D341Med (cell line): ENCODE results near the gene HNRNPA3.
A peak's percentile ranks its signal among the peaks of the same experiment; 100 is the strongest.
"Not testable (repeated sequence)": the region's sequence is repeated elsewhere in the genome, so short reads cannot be mapped to it uniquely, and the experiment has no call there.

Experiments used
- DNase-seq: peaks from one replicate; pipeline ENCODE4 v3.0.0; 2012; ENCODE audit warnings: low spot score

The HNRNPA3 gene

GRCh38 chr2:177254433-177255226, 42.0 kb downstream of the HNRNPA3 start:
- DNase-seq, result peak; percentile 35

GRCh38 chr2:177255227-177255601, 42.6 kb downstream of the HNRNPA3 start:
- DNase-seq, result no peak

- no peak for DNase-seq
These were observed 43.4 kb downstream of the HNRNPA3 start for GRCh38 chr2:177256026-177256425.

- no peak for DNase-seq
These were observed 44.1 kb downstream of the HNRNPA3 start for GRCh38 chr2:177256695-177257094.

- no peak for DNase-seq
These were observed 44.9 kb downstream of the HNRNPA3 start for GRCh38 chr2:177257471-177257870.

GRCh38 chr2:177258059-177258458, 45.5 kb downstream of the HNRNPA3 start:
- DNase-seq, result no peak

- no peak for DNase-seq
These were observed 47.8 kb downstream of the HNRNPA3 start for GRCh38 chr2:177260379-177260778.

GRCh38 chr2:177261116-177262060, 48.8 kb downstream of the HNRNPA3 start:
- DNase-seq, result no peak

GRCh38 chr2:177262092-177262491, 49.5 kb downstream of the HNRNPA3 start:
- no peak for DNase-seq

- no peak for DNase-seq
These were observed 50.4 kb downstream of the HNRNPA3 start for GRCh38 chr2:177262958-177263450.

GRCh38 chr2:177263451-177264208, 51.0 kb downstream of the HNRNPA3 start:
- DNase-seq, result peak; percentile 85

- DNase-seq, result peak; percentile 61
These were observed 51.7 kb downstream of the HNRNPA3 start for GRCh38 chr2:177264209-177264692.

GRCh38 chr2:177264693-177265587, 52.3 kb downstream of the HNRNPA3 start, which contains the start of gene NFE2L2:
Gene NFE2L2, minus strand, starts transcription at chr2:177264727. Its CDS starts 151 bp downstream, at chr2:177264576.
- DNase-seq, result peak; percentile 92

- DNase-seq, result no peak
These were observed 53.5 kb downstream of the HNRNPA3 start for GRCh38 chr2:177265824-177266817.

- not testable (repeated sequence) for DNase-seq
These were observed 54.4 kb downstream of the HNRNPA3 start for GRCh38 chr2:177266955-177267354.

GRCh38 chr2:177268187-177268871, 55.7 kb downstream of the HNRNPA3 start:
- no peak for DNase-seq

- DNase-seq, result no peak
These were observed 56.3 kb downstream of the HNRNPA3 start for GRCh38 chr2:177268901-177269300.

GRCh38 chr2:177270531-177270930, 57.9 kb downstream of the HNRNPA3 start:
- DNase-seq, result no peak
